ENCODE data around the gene KCNA3.

The KCNA3 gene

GRCh38 chr1:110674337-110675059 lies at the start of gene KCNA3:
TSS of gene KCNA3 (minus strand) at chr1:110674940. CDS start at chr1:110674809, 131 bp downstream.
- DNase-seq (ENCODE audit: low read depth in 2 of 2): peak in 1 of 2 donors; percentile 43

GRCh38 chr1:110722807-110723206 lies 48.1 kb upstream of the KCNA3 start:
- no peak for DNase-seq (ENCODE audit: low read depth in 2 of 2)

DNA sequence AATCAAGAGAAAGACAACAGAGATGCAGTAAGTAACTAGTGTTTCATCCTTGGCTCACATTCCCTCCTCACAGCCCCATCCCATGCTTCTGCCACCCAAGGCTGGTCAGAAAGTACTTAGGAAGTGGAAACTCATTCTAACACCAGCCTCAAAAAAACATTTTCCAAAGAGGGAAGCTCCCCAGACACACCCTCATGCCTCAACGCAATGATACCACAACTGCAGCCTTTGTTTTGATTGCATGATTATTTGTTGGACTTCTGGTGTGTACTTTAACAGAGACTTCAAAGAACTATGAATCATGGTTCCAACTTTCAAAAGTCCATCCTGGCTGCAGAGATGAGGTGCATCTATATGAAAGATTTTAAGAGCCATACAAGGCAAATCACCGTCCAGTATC lies 45.2 kb upstream of the KCNA3 start:
- DNase-seq (ENCODE audit: low read depth in 2 of 2): no peak

DNA sequence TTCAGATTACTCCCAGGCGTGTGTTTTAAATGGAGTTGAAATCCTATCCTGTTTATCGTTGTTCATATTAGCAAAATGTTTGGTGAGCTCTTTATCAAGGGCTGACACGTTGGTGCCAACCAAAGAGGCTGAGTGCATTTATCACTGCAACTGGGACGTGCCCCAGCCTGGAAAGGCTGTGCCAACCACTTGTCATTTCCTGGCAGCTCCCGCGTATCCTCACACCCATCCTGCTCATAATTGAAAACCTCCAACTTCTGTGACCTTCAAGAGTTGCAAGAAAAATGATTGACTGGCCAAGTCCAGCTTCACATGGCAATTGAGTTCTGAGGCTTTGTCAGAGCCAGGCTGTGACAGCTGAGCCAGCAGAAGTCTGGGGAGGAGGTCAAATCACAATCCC lies 43.7 kb upstream of the KCNA3 start:
- DNase-seq (ENCODE audit: low read depth in 2 of 2): no peak

- no peak for DNase-seq (ENCODE audit: low read depth in 2 of 2)
These were observed 42.4 kb upstream of the KCNA3 start for GRCh38 chr1:110717179-110717578.

- DNase-seq (ENCODE audit: low read depth in 2 of 2): no peak
These were observed 39.7 kb upstream of the KCNA3 start for GRCh38 chr1:110714374-110714995.

- DNase-seq (ENCODE audit: low read depth in 2 of 2): no peak
These were observed 38.5 kb upstream of the KCNA3 start for GRCh38 chr1:110713221-110713620.

- no peak for DNase-seq (ENCODE audit: low read depth in 2 of 2)
These were observed 35.6 kb upstream of the KCNA3 start for GRCh38 chr1:110710314-110710713.

GRCh38 chr1:110708974-110709440 lies 34.3 kb upstream of the KCNA3 start:
- no peak for DNase-seq (ENCODE audit: low read depth in 2 of 2)

- DNase-seq (ENCODE audit: low read depth in 2 of 2): no peak
These were observed 32.5 kb upstream of the KCNA3 start for GRCh38 chr1:110707232-110707631.

DNA sequence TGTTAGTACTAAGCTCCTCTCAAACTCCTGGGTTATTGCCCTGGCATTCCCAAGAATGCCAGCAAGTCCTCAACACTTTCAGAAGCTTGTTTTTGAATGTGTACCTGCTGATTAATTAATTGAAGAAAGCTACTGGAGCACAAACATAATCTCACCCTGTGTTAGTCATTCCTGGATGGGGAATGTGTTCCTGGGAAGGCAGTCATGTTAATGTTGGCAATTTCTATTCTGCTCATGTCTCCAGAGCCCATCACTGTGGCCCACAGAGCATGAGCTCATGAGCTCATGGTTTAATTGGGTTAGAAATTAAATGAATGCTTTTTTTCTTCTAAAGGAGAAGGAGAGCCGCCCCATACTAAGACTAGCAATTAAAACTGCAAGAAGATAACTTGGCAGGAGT lies 31.9 kb upstream of the KCNA3 start:
- no peak for DNase-seq (ENCODE audit: low read depth in 2 of 2)

DNA sequence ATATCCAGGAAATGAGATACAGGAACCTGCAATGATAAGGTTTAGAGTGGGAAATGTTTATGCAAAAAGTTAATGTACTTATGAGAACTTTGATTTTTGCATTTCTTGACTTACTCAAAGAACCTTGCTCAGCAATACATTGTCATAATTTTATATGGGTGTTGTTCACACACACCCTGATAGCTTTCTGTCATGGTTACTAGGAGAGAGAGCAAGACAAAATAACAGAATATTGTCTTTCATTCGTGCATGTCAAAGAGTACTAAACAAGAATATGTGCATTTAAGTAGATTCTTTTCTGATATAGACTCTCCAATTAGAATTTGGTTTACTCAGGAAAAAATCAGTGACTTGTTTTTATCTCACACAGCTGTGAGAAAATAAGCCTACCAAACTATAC lies 27.5 kb upstream of the KCNA3 start:
- DNase-seq (ENCODE audit: low read depth in 2 of 2): no peak

DNA sequence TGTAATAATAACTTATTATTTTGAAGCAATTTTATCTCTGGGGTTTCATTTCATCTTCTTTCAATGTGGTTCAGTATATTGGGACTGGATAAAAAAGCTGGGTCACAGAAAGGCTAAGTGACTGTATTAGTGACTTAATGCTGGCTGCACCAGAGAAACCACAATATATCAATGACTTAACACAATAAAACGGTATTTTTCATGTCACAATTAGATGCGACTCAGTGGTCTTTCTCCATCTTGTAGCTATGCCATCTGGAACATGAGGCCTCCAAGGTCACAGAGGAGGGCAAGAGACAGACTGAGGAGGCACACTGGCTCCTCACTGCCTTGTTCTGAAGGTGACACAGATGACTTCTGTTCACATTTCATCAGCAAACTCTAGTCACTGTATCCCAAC lies 26.0 kb upstream of the KCNA3 start:
- DNase-seq (ENCODE audit: low read depth in 2 of 2): no peak

GRCh38 chr1:110697606-110698005 lies 22.9 kb upstream of the KCNA3 start:
- DNase-seq (ENCODE audit: low read depth in 2 of 2): no peak

DNA sequence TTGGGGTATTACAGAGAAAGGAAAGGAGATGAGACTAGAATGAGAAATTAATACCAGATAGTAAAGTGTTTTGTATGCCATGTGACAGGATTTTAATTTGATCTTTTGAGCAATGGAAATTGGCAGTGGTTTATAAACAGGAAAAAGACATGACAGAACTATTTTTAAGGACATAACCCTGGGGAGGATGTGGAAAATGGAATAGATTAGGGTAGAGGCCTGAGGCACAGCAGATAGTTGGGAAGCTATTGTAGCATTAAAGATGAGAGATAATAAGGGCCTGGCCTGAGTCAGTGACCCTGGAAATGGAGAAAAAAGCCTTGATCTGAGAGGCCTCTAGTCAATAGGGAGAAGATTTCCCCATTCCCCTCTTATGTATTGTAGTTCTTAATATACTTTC lies 22.1 kb upstream of the KCNA3 start:
- DNase-seq (ENCODE audit: low read depth in 2 of 2): no peak

GRCh38 chr1:110690709-110691365 lies 16.1 kb upstream of the KCNA3 start:
- no peak for DNase-seq (ENCODE audit: low read depth in 2 of 2)

- DNase-seq (ENCODE audit: low read depth in 2 of 2): no peak
These were observed 15.1 kb upstream of the KCNA3 start for GRCh38 chr1:110689868-110690267.

DNA sequence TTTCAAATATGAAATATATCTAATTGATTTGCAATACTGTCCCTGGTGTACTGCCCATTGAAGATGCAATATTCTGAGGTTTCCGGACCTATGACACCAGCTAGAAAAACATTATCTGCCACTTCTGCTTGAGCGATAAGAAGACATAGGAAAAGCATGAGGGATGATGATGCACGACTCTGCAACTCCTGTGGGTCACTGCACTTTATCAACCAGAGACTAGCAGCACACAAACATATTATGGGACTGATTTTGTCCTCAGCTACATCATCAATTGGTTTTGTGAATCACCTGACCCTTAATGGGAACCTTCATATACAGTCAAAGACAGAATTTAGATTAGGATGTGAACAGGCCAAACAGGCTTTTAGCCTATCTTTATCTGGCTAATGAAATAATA lies 13.8 kb upstream of the KCNA3 start:
- no peak for DNase-seq (ENCODE audit: low read depth in 2 of 2)

GRCh38 chr1:110687250-110687649 lies 12.5 kb upstream of the KCNA3 start:
- DNase-seq (ENCODE audit: low read depth in 2 of 2): no peak

DNA sequence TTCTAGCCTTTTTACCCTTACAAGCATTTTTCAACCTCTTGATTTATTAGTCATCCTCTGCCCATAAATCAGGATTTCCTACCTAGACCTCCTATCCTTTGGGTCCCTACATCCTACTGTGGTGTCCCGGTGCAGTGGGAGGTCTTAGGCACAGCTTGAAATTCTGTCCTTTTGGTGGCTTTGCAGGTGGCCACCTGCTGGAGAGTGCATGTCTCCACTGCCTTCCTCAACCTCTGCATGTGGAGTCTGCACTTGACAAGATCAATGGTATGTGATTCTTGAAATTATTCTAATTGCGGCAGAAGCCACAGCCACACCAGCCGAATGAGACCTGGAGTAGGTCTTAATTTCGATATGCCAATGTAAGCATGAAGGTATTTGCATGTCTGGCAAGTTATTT lies 11.4 kb upstream of the KCNA3 start:
- DNase-seq (ENCODE audit: low read depth in 2 of 2): no peak

- no peak for DNase-seq (ENCODE audit: low read depth in 2 of 2)
These were observed 9.8 kb upstream of the KCNA3 start for GRCh38 chr1:110684491-110684890.

DNA sequence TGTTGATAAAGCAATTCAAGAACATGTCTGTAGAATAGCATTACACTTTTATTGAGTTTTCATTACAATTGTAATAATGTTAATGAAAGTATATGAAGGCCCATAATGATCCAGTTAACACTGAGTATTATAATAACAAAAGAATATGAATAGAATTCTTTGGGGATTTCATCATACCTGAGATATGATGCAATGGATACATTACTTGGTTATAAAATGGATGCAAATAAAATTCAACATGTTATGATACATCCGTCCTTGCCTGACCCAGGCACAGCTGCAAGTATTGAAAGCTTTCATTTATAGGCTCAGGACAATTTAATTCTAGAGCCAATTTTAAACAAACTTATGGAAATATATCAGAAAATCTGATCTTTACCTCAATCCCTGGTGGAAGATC lies 8.2 kb upstream of the KCNA3 start:
- DNase-seq (ENCODE audit: low read depth in 2 of 2): no peak
